Left lung (tissue), 10 donors: Measurements from ENCODE around the gene LIMK1. TPM values are rescaled to one million over a fixed set of nuclear protein-coding genes. Genes with fewer than 3 reads are reported as not detected.
A peak's percentile ranks its signal among the peaks of the same experiment; 100 is the strongest.

Source experiments
- ATAC-seq: fragments of 200-7000 bp; cut with Tn5 transposase; one replicate; pipeline ENCODE4 v1.9.1; 2020; ENCODE audit warnings: moderate library complexity
- DNase-seq, 4 donors: peaks; one replicate each; pipeline ENCODE4 v3.0.0-alpha.2; 2013 to 2020
- H3K27ac ChIP-seq, 2 donors: fragments of 200-600 bp; sonication (generic) in 1 of 2; one replicate each; pipeline versions ENCODE4 v1.5.0 to v1.8.0; 2020 to 2021
- H3K27me3 ChIP-seq, 2 donors: fragments of 200-600 bp; sonication (generic) in 1 of 2; one replicate each; pipeline versions ENCODE4 v1.5.0 to v1.8.0; 2020 to 2021
- H3K36me3 ChIP-seq, 2 donors: fragments of 200-600 bp; sonication (generic) in 1 of 2; one replicate each; pipeline versions ENCODE4 v1.5.0 to v1.8.0; 2020 to 2021
- H3K4me1 ChIP-seq, 2 donors: fragments of 200-600 bp; one replicate each; pipeline ENCODE4 v1.8.0; 2021
- H3K4me3 ChIP-seq, 2 donors: fragments of 200-600 bp; sonication (generic) in 1 of 2; one replicate each; pipeline versions ENCODE4 v1.5.0 to v1.8.0; 2020 to 2021; ENCODE audit warnings: mild to moderate bottlenecking in 1 of 2
- H3K9me3 ChIP-seq, 2 donors: fragments of 200-600 bp; sonication (generic) in 1 of 2; one replicate each; pipeline versions ENCODE4 v1.5.0 to v1.8.0; 2020 to 2021
- CTCF ChIP-seq, 2 donors: fragments of 200-600 bp; sonication (generic) in 1 of 2; IDR thresholded peaks; one replicate each; pipeline versions ENCODE4 v1.5.0 to v1.8.0; 2021; ENCODE audit warnings: antibody characterized with exemption in 2 of 2
- intact Hi-C, 2 donors: fragments of 100-400 bp; cut with DNase I; formaldehyde crosslinking; loops; one replicate each; pipeline versions ENCODE4 v1.11.2 to v1.14.2; 2022
- polyA plus RNA-seq, 6 donors: library from polyadenylated mRNA; unstranded; fragments of 120-200 nt; gene quantifications; one replicate each; pipeline ENCODE4 v1.2.1, GENCODE V29; 2013; ENCODE audit not compliant: insufficient read length in 6 of 6
- total RNA-seq, 2 donors: library from RNA; stranded (reverse); fragmentation: NEBNext Ultra II Directional; extraction: Animal tissue kit (Norgen Biotek cat#: 25700); gene quantifications; one replicate each; pipeline ENCODE4 v1.2.1, GENCODE V29; 2021
- donor health status: DM: no; HTN: yes; CAD: no.
- donor health status: DM: no; HTN: no; CAD: no.

Gene LIMK1
- total and polyA plus RNA-seq, 8 donors: 17.4 to 47.2 (median 25.1) TPM

DNA sequence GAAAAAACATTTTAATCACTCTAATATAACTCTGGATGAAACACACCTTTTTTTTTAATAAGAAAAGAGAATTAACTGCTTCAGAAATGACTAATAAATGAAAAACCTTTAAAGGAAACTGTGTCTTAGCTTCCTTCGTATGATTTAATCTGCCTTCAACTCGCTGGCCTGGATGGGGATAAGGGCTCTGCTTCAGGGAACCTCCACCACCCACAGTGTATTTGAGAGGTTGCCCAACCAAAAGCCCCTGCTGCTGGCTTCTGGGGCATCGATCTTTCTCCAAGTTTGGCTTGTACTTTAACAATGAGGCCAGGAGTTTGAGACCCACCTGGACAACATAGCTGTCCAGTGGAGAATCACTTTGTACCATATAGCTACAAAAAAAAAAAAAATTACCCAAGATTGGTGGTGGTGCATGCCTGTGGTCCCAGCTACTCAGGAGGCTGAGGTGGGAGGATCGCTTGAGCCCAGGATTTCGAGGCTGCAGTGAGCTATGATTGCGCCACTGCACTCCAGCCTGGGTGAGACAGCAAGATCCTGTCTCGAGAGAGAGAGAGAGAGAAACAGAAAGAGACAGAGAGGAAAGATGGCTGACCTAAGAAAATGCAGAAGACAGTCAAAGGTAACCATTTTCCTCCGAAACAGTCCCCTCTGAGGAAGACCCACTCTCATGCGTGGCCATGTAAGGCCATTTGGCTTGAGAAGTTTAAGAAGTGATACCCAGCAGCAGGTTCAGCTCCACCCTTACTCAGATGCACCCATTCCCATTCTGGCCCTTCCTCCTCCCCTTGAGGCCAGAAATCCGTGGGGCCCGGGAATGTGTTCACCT is 13.6 kb upstream of the LIMK1 start:
- Histone ChIP-seq H3K27ac (no peak overlapping the region), H3K4me1 (no peaks in the 10 kb centered on the region), H3K9me3 (no peaks in the 10 kb centered on the region), H3K36me3 (no peaks in the 10 kb centered on the region), H3K27me3 (no peaks in the 10 kb centered on the region), H3K4me3 (no peak overlapping the region)
- DNase-seq: peak in 1 of 4 donors; percentile 34
- no peak for ATAC-seq
- no peak for TF ChIP-seq CTCF (IDR thresholded peaks at IDR 0.05)
- intact Hi-C loops: loop anchor here in 1 of 2 donors (10.0 kb wide), 3 partner anchors 105 to 335 kb away; partner anchors contain the start of gene EIF4H

DNA sequence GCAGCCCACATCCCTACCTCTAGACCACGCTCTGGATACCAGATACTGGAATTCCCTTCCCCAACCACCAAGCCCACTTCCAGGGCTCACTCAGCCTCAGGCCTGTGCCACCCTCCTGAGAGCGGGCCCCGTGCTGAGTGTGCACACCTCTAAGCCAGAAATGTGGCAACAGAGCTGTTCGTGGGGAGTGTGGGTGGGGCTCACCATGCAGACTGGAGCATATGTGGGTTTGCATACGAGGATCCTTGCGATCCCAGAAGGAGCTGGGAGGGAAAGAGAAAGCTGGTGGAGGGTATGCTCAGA is 13.0 kb upstream of the LIMK1 start:
- Histone ChIP-seq H3K27ac (no peak overlapping the region), H3K27me3 (no peaks in the 10 kb centered on the region), H3K4me3 (no peak overlapping the region), H3K4me1 (no peaks in the 10 kb centered on the region), H3K36me3 (no peaks in the 10 kb centered on the region), H3K9me3 (no peaks in the 10 kb centered on the region)
- intact Hi-C loops: loop anchor here in 1 of 2 donors (10.0 kb wide), 2 partner anchors 104 to 314 kb away; partner anchors contain the start of gene EIF4H
- TF ChIP-seq CTCF (IDR thresholded peaks at IDR 0.05): no peak
- ATAC-seq (no peak), DNase-seq (peak in 1 of 4 donors; percentile 40)

- DNase-seq: no peak
- Histone ChIP-seq H3K4me3 (no peak overlapping the region), H3K27ac (no peak overlapping the region), H3K9me3 (no peaks in the 10 kb centered on the region), H3K4me1 (no peaks in the 10 kb centered on the region), H3K36me3 (no peaks in the 10 kb centered on the region), H3K27me3 (no peaks in the 10 kb centered on the region)
- intact Hi-C loops: loop anchor here in 1 of 2 donors (10.0 kb wide), 2 partner anchors 104 to 314 kb away; partner anchors contain the start of gene EIF4H
- no peak for ATAC-seq
- TF ChIP-seq CTCF (IDR thresholded peaks at IDR 0.05): no peak
Measured at GRCh38 chr7:74071121-74071520, 12.5 kb upstream of the LIMK1 start.

DNA sequence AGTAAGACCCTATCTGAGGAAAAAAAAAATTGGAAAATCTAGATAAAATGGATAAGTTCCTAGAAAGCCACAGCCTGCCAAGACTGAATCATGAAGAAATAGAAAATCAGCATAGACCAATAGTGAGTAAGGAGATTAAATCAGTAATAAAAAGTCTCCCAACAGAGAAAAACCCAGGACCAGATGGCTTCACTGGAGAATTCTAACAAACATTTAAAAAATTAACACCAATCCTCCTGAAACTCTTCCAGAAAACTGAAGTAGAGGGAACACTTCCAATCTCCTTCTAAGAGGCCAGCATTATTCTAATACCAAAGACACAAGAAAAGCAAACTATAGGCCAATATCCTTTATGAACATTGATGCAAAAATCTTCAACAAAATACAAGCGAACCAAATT is 8.8 kb upstream of the LIMK1 start:
- Histone ChIP-seq H3K36me3 (no peaks in the 10 kb centered on the region), H3K4me1 (no peaks in the 10 kb centered on the region), H3K27ac (no peak overlapping the region), H3K4me3 (no peak overlapping the region), H3K27me3 (no peaks in the 10 kb centered on the region), H3K9me3 (no peaks in the 10 kb centered on the region)
- no peak for DNase-seq
- intact Hi-C loops: loop anchor here in 1 of 2 donors (10.0 kb wide), 2 partner anchors 100 to 310 kb away; partner anchors contain the start of gene EIF4H
- ATAC-seq: no peak
- TF ChIP-seq CTCF (IDR thresholded peaks at IDR 0.05): no peak

- H3K4me3 ChIP-seq: no peak overlapping the region
- H3K27ac ChIP-seq: no peak overlapping the region
- no peak for TF ChIP-seq CTCF (IDR thresholded peaks at IDR 0.05)
- no peaks in the 10 kb centered on the region for H3K9me3 ChIP-seq
- H3K36me3 ChIP-seq: no peaks in the 10 kb centered on the region
- H3K27me3 ChIP-seq: no peaks in the 10 kb centered on the region
- no peak for DNase-seq
- intact Hi-C loops: loop anchor here in 1 of 2 donors (10.0 kb wide), 2 partner anchors 96 to 306 kb away; partner anchors contain the start of gene EIF4H
- ATAC-seq: no peak
- peaks cover 5 to 6% of the 10 kb centered on the region in 2 donors for H3K4me1 ChIP-seq
Measured at GRCh38 chr7:74078461-74078860, 5.1 kb upstream of the LIMK1 start.
